SK-N-SH (cell line): Measurements from ENCODE around the gene ARID3A. TPM values are rescaled to one million over a fixed set of nuclear protein-coding genes. Genes with fewer than 3 reads are reported as not detected.
A peak's percentile ranks its signal among the peaks of the same experiment; 100 is the strongest.

Source experiments
- CHD2 ChIP-seq: fragments of 150-350 bp; IDR thresholded peaks from 2 replicates; pipeline ENCODE4 v1.6.1; 2018; ENCODE audit warnings: low read length; ENCODE audit not compliant: partially characterized antibody
- EZH2phosphoT487 ChIP-seq: fragments of 200-600 bp; sonication (generic); IDR thresholded peaks from 2 replicates; pipeline ENCODE4 v1.6.1; 2017; ENCODE audit warnings: low read depth, mixed run types, mild to moderate bottlenecking, antibody characterized with exemption, moderate library complexity, borderline replicate concordance
- FOXJ3 ChIP-seq: sonication (generic); formaldehyde crosslinking; IDR thresholded peaks from 2 replicates; pipeline ENCODE4 v1.5.1; 2020; ENCODE audit warnings: mild to moderate bottlenecking, missing genetic modification reagents
- FOXM1 ChIP-seq: IDR thresholded peaks from 2 replicates; pipeline ENCODE4 v1.4.0; 2012; ENCODE audit warnings: low read depth, mild to moderate bottlenecking
- GATA2 ChIP-seq: sonication (generic); formaldehyde crosslinking; IDR thresholded peaks from 2 replicates; pipeline ENCODE4 v1.5.0; 2020; ENCODE audit warnings: mild to moderate bottlenecking, missing genetic modification reagents
- JUND ChIP-seq: IDR thresholded peaks from 2 replicates; pipeline ENCODE4 v1.4.0; 2012
- NRF1 ChIP-seq: IDR thresholded peaks from 2 replicates; pipeline ENCODE4 v1.6.1; 2012; ENCODE audit warnings: low read depth, mild to moderate bottlenecking, low read length
- RAD21 ChIP-seq: IDR thresholded peaks from 2 replicates; pipeline ENCODE4 v1.6.1; 2012; ENCODE audit warnings: mild to moderate bottlenecking, low read length
- RCOR1 ChIP-seq: fragments of 150-350 bp; IDR thresholded peaks from 2 replicates; pipeline ENCODE4 v1.6.1; 2017; ENCODE audit warnings: antibody characterized with exemption, low read length
- RFX5 ChIP-seq: IDR thresholded peaks from 2 replicates; pipeline ENCODE4 v1.6.1; 2012; ENCODE audit warnings: mild to moderate bottlenecking, improper control_type of control experiment, low read length
- RXRA ChIP-seq: IDR thresholded peaks from 2 replicates; pipeline ENCODE4 v1.4.0; 2012; ENCODE audit warnings: low read depth, mild to moderate bottlenecking, borderline replicate concordance
- TAF1 ChIP-seq: IDR thresholded peaks from 2 replicates; pipeline ENCODE4 v1.6.1; 2012; ENCODE audit warnings: low read depth, mild to moderate bottlenecking, low read length, moderate library complexity, borderline replicate concordance
- TCF12 ChIP-seq: IDR thresholded peaks from 2 replicates; pipeline ENCODE4 v1.4.0; 2012
- TEAD4 ChIP-seq: IDR thresholded peaks from 2 replicates; pipeline ENCODE4 v1.4.0; 2012; ENCODE audit warnings: mild to moderate bottlenecking, borderline replicate concordance; ENCODE audit not compliant: insufficient read depth
- YY1 ChIP-seq: IDR thresholded peaks from 2 replicates; pipeline ENCODE4 v1.4.0; 2012; ENCODE audit warnings: low read depth, mild to moderate bottlenecking
- polyA plus RNA-seq, 3 experiments: library from polyadenylated mRNA; depleted of rRNA; stranded (reverse); fragments of >200 nt; gene quantifications; 2 replicates each; pipeline ENCODE4 v1.2.3, GENCODE V29; 2012
- TF ChIP-seq, protein P1 (sequence below): IDR thresholded peaks from 2 replicates; pipeline ENCODE4 v1.4.0; 2012; ENCODE audit warnings: low read depth, borderline replicate concordance
- TF ChIP-seq, protein P2 (sequence below): fragments of 200-600 bp; sonication (generic); IDR thresholded peaks from 2 replicates; pipeline ENCODE4 v1.6.1; 2017; ENCODE audit warnings: antibody characterized with exemption, mild to moderate bottlenecking, moderate library complexity
- TF ChIP-seq, protein P3 (sequence below): IDR thresholded peaks from 2 replicates; pipeline ENCODE4 v1.4.0; 2012; ENCODE audit warnings: low read depth
- TF ChIP-seq, protein P4 (sequence below): fragments of 150-350 bp; IDR thresholded peaks from 2 replicates; pipeline ENCODE4 v1.6.1; 2016; ENCODE audit warnings: mild to moderate bottlenecking, low read depth, low read length
- TF ChIP-seq, protein P5 (sequence below): IDR thresholded peaks from 2 replicates; pipeline ENCODE4 v1.4.0; 2012; ENCODE audit warnings: low read depth, borderline replicate concordance
- TF ChIP-seq, protein P6 (sequence below): fragments of 150-350 bp; IDR thresholded peaks from 2 replicates; pipeline ENCODE4 v1.6.1; 2017; ENCODE audit warnings: antibody characterized with exemption, low read length, low read depth, borderline replicate concordance

Gene ARID3A
- polyA plus RNA-seq, 1 of the 3 experiments (the other 2 are of a cell fraction): 8.6 TPM

DNA sequence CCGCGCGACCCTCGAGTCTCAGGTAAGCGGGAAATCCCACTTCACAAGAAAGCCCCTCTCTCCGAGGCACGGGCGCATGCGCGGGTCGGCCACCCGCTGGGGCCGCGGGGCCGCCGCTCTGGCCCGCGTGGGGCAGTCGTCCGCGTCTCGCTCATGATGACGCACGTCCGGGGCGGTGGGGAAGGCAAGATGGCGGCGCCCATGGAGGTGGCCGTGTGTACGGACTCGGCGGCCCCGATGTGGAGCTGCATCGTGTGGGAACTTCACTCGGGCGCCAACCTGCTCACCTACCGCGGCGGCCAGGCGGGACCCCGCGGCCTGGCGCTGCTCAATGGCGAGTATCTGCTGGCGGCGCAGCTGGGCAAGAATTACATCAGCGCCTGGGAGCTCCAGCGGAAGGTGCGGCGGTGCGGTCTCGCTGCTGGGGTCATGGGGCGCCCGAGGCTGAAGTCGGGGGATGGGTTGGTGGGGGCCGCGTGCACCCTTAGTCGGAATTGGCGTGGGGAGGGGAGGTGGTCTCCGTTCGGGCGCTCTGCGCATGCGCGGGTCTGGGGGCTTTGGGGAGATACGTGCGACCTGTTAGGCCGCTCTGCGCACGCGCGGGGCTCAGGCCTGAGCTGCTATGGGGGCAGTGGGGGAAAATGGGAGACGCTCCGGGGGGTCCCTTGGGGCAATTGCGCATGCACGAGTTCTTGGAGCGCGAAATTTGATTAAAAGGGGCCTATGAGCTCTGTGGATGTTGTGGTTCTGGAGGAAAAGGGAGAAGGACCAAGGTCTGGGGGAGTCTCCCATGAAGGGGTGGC is 58.5 kb downstream of the ARID3A start, which contains the start of gene WDR18 (continued):
- TF ChIP-seq, protein P1, sequence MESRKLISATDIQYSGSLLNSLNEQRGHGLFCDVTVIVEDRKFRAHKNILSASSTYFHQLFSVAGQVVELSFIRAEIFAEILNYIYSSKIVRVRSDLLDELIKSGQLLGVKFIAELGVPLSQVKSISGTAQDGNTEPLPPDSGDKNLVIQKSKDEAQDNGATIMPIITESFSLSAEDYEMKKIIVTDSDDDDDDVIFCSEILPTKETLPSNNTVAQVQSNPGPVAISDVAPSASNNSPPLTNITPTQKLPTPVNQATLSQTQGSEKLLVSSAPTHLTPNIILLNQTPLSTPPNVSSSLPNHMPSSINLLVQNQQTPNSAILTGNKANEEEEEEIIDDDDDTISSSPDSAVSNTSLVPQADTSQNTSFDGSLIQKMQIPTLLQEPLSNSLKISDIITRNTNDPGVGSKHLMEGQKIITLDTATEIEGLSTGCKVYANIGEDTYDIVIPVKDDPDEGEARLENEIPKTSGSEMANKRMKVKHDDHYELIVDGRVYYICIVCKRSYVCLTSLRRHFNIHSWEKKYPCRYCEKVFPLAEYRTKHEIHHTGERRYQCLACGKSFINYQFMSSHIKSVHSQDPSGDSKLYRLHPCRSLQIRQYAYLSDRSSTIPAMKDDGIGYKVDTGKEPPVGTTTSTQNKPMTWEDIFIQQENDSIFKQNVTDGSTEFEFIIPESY: no peak
- TF ChIP-seq RXRA: no peak
- TF ChIP-seq, protein P2, sequence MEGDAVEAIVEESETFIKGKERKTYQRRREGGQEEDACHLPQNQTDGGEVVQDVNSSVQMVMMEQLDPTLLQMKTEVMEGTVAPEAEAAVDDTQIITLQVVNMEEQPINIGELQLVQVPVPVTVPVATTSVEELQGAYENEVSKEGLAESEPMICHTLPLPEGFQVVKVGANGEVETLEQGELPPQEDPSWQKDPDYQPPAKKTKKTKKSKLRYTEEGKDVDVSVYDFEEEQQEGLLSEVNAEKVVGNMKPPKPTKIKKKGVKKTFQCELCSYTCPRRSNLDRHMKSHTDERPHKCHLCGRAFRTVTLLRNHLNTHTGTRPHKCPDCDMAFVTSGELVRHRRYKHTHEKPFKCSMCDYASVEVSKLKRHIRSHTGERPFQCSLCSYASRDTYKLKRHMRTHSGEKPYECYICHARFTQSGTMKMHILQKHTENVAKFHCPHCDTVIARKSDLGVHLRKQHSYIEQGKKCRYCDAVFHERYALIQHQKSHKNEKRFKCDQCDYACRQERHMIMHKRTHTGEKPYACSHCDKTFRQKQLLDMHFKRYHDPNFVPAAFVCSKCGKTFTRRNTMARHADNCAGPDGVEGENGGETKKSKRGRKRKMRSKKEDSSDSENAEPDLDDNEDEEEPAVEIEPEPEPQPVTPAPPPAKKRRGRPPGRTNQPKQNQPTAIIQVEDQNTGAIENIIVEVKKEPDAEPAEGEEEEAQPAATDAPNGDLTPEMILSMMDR: no peak
- TF ChIP-seq TAF1: peak; percentile 58; the same call in 1 of the 2 replicates
- TF ChIP-seq TCF12: no peak
- TF ChIP-seq, protein P3, sequence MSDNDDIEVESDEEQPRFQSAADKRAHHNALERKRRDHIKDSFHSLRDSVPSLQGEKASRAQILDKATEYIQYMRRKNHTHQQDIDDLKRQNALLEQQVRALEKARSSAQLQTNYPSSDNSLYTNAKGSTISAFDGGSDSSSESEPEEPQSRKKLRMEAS: peak; percentile 84; the same call in 1 of the 2 replicates
- no peak for TF ChIP-seq JUND
- no peak for TF ChIP-seq FOXM1
- TF ChIP-seq CHD2: peak; percentile 31
- no peak for TF ChIP-seq EZH2phosphoT487
- TF ChIP-seq, protein P4, sequence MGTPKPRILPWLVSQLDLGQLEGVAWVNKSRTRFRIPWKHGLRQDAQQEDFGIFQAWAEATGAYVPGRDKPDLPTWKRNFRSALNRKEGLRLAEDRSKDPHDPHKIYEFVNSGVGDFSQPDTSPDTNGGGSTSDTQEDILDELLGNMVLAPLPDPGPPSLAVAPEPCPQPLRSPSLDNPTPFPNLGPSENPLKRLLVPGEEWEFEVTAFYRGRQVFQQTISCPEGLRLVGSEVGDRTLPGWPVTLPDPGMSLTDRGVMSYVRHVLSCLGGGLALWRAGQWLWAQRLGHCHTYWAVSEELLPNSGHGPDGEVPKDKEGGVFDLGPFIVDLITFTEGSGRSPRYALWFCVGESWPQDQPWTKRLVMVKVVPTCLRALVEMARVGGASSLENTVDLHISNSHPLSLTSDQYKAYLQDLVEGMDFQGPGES: no peak
- TF ChIP-seq RAD21: no peak
- TF ChIP-seq, protein P5, sequence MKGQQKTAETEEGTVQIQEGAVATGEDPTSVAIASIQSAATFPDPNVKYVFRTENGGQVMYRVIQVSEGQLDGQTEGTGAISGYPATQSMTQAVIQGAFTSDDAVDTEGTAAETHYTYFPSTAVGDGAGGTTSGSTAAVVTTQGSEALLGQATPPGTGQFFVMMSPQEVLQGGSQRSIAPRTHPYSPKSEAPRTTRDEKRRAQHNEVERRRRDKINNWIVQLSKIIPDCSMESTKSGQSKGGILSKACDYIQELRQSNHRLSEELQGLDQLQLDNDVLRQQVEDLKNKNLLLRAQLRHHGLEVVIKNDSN: peak; percentile 59; the same call in 1 of the 2 replicates
- no peak for TF ChIP-seq TEAD4
- TF ChIP-seq RCOR1: no peak
- no peak for TF ChIP-seq FOXJ3 (CRISPR knock-in tag)
- TF ChIP-seq YY1: peak; percentile 98
- peak; percentile 92 for TF ChIP-seq NRF1
- TF ChIP-seq GATA2 (CRISPR knock-in tag): no peak
- no peak for TF ChIP-seq RFX5
- TF ChIP-seq, protein P6, sequence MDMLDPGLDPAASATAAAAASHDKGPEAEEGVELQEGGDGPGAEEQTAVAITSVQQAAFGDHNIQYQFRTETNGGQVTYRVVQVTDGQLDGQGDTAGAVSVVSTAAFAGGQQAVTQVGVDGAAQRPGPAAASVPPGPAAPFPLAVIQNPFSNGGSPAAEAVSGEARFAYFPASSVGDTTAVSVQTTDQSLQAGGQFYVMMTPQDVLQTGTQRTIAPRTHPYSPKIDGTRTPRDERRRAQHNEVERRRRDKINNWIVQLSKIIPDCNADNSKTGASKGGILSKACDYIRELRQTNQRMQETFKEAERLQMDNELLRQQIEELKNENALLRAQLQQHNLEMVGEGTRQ: no peak
